NB4 (cell line): ENCODE results near the gene MPDZ.

Experiments
- CTCF ChIP-seq: IDR thresholded peaks from one replicate; pipeline ENCODE4 v1.5.1; 2012; ENCODE audit warnings: low read depth, low read length
- MAX ChIP-seq: IDR thresholded peaks from 2 replicates; pipeline ENCODE4 v1.6.1; 2011; ENCODE audit warnings: low read depth, low read length
- POLR2A ChIP-seq: IDR thresholded peaks from 2 replicates; pipeline ENCODE4 v1.6.1; 2011; ENCODE audit warnings: mild to moderate bottlenecking; ENCODE audit not compliant: insufficient read length; ENCODE audit errors: extremely low read depth

- TF ChIP-seq CTCF (no peak), POLR2A (no peak), MAX (no peak)
These were observed 105.9 kb downstream of the MPDZ start for GRCh38 chr9:13173553-13173952.
